Measurements from ENCODE around the gene TUBA1C.
"Not testable (repeated sequence)": the region's sequence is repeated elsewhere in the genome, so short reads cannot be mapped to it uniquely, and the experiment has no call there.

TUBA1C gene

GRCh38 chr12:49295082-49295936 is 30.4 kb downstream of the TUBA1C start, which contains the start of gene PRPH:
Gene PRPH, plus strand, starts transcription at chr12:49295147. Its CDS starts 54 bp downstream, at chr12:49295201.
- H3K36me3 ChIP-seq (ENCODE audit: control insufficient read depth, insufficient read depth, low read length): no peaks in the 10 kb centered on the region
- H3K4me3 ChIP-seq (ENCODE audit: low read length): peak within 1 kb of the TSS; percentile 51
- H3K9ac ChIP-seq (ENCODE audit: low read length): no peak within 1 kb of the TSS
- no peak within 1 kb of the TSS for H3K27ac ChIP-seq (ENCODE audit: low read depth, low read length)
- H3K4me1 ChIP-seq (ENCODE audit: control insufficient read depth, insufficient read depth, low read length): peaks cover 4% of the 10 kb centered on the region
- H3K27me3 ChIP-seq (ENCODE audit: control insufficient read depth, insufficient read depth, low read length): peaks cover 44% of the 10 kb centered on the region

GRCh38 chr12:49296034-49296835 is 31.4 kb downstream of the TUBA1C start:
- H3K4me3 ChIP-seq (ENCODE audit: low read length): peak overlapping the region; percentile 47
- H3K4me1 ChIP-seq (ENCODE audit: control insufficient read depth, insufficient read depth, low read length): peaks cover 4% of the 10 kb centered on the region
- H3K27ac ChIP-seq (ENCODE audit: low read depth, low read length): no peak overlapping the region
- H3K27me3 ChIP-seq (ENCODE audit: control insufficient read depth, insufficient read depth, low read length): peaks cover 44% of the 10 kb centered on the region
- H3K9ac ChIP-seq (ENCODE audit: low read length): no peak overlapping the region
- no peaks in the 10 kb centered on the region for H3K36me3 ChIP-seq (ENCODE audit: control insufficient read depth, insufficient read depth, low read length)

GRCh38 chr12:49296836-49297694 is 32.2 kb downstream of the TUBA1C start:
- H3K27me3 ChIP-seq (ENCODE audit: control insufficient read depth, insufficient read depth, low read length): peaks cover 44% of the 10 kb centered on the region

GRCh38 chr12:49297695-49298060 is 32.8 kb downstream of the TUBA1C start:
- Histone ChIP-seq H3K4me1 (ENCODE audit: control insufficient read depth, insufficient read depth, low read length) (peaks cover 4% of the 10 kb centered on the region), H3K9ac (ENCODE audit: low read length) (no peak overlapping the region), H3K4me3 (ENCODE audit: low read length) (no peak overlapping the region), H3K27ac (ENCODE audit: low read depth, low read length) (no peak overlapping the region), H3K36me3 (ENCODE audit: control insufficient read depth, insufficient read depth, low read length) (no peaks in the 10 kb centered on the region), H3K27me3 (ENCODE audit: control insufficient read depth, insufficient read depth, low read length) (peaks cover 44% of the 10 kb centered on the region)

More at GRCh38 chr12:49296836-49297694, 32.2 kb downstream of the TUBA1C start:
- H3K9ac ChIP-seq (ENCODE audit: low read length): no peak overlapping the region
- peaks cover 4% of the 10 kb centered on the region for H3K4me1 ChIP-seq (ENCODE audit: control insufficient read depth, insufficient read depth, low read length)
- no peaks in the 10 kb centered on the region for H3K36me3 ChIP-seq (ENCODE audit: control insufficient read depth, insufficient read depth, low read length)
- H3K4me3 ChIP-seq (ENCODE audit: low read length): peak overlapping the region; percentile 47
- H3K27ac ChIP-seq (ENCODE audit: low read depth, low read length): no peak overlapping the region

DNA sequence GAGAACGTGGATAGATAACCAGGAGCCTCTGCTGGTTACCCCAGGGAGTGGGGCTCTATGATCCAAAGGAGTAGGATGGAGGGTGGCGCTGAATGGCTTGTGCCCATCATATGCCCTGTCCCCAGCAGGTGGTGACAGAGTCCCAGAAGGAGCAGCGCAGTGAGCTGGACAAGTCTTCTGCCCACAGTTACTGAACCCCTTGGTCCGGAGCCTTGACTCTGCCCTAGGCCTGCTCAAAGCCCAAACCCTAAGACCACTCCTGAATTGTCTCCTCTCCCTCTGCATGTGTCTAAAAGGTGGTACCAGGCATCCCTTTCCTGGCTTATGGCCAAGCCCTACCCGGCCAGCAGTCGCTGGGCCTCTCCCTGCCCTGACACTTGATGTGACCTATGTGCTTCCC is 33.3 kb downstream of the TUBA1C start:
- no peak overlapping the region for H3K4me3 ChIP-seq (ENCODE audit: low read length)
- H3K27ac ChIP-seq (ENCODE audit: low read depth, low read length): no peak overlapping the region
- H3K27me3 ChIP-seq (ENCODE audit: control insufficient read depth, insufficient read depth, low read length): peaks cover 44% of the 10 kb centered on the region
- H3K36me3 ChIP-seq (ENCODE audit: control insufficient read depth, insufficient read depth, low read length): no peaks in the 10 kb centered on the region
- no peak overlapping the region for H3K9ac ChIP-seq (ENCODE audit: low read length)
- H3K4me1 ChIP-seq (ENCODE audit: control insufficient read depth, insufficient read depth, low read length): peaks cover 4% of the 10 kb centered on the region

GRCh38 chr12:49301760-49302159 is 36.9 kb downstream of the TUBA1C start:
- peaks cover 1% of the 10 kb centered on the region for H3K4me1 ChIP-seq (ENCODE audit: control insufficient read depth, insufficient read depth, low read length)
- no peak overlapping the region for H3K9ac ChIP-seq (ENCODE audit: low read length)
- H3K4me3 ChIP-seq (ENCODE audit: low read length): no peak overlapping the region
- H3K27ac ChIP-seq (ENCODE audit: low read depth, low read length): no peak overlapping the region
- peaks cover 14% of the 10 kb centered on the region for H3K27me3 ChIP-seq (ENCODE audit: control insufficient read depth, insufficient read depth, low read length)
- H3K36me3 ChIP-seq (ENCODE audit: control insufficient read depth, insufficient read depth, low read length): no peaks in the 10 kb centered on the region

DNA sequence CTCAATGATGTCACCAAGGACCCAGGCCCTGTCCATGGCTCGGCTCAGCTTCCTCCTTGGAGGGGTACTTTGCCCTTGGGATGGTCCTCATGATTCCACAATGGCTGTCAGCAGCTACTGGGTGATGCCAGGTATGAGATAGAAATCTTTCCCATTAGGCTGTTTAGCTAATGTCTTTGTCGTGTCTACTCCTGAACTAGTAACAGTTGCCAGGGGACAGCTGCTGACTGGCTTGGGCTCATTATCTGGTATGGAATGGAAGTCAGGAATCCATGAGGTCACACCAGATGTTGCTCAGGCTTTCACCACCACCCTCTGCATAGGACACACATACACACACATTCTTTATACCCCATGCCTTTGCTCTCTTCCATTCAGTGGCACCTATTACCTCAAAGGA is 39.3 kb downstream of the TUBA1C start:
- H3K27ac ChIP-seq (ENCODE audit: low read depth, low read length): no peak overlapping the region
- no peak overlapping the region for H3K4me3 ChIP-seq (ENCODE audit: low read length)
- no peaks in the 10 kb centered on the region for H3K36me3 ChIP-seq (ENCODE audit: control insufficient read depth, insufficient read depth, low read length)
- no peak overlapping the region for H3K9ac ChIP-seq (ENCODE audit: low read length)
- no peaks in the 10 kb centered on the region for H3K27me3 ChIP-seq (ENCODE audit: control insufficient read depth, insufficient read depth, low read length)
- H3K4me1 ChIP-seq (ENCODE audit: control insufficient read depth, insufficient read depth, low read length): no peaks in the 10 kb centered on the region

DNA sequence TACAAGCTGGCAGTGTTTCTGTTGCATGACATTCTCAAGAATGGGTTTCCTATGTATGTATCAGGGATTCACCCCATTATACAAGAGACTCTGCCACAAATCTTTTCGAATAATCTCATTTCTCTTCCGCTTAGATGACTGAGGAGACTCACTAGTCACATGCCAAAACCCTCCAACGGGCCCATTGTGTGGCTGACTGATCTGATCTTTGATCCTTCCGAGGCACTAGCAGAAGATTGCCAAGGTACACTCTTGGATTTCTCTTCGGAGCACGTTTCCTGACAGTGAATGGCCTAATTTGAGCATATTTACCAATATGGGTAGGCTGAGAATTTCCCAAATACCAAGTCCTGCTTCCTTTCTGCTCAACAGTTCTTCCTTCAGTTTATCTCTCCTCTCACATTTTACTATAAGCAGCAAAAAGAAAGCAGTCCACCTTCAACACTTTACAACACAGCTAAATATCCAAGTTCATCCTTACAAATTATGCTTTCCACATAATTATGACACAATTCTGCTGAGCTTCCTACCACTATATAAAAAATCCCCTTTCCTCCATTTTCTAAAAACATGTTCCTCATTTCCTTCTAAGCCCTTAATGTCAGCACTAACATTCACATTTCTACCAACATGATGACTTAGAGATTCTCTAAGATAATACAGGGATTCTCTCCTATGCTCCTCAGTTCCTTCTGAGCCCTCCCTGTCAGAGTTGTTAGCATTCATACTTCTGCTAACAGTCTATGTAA is 41.1 kb downstream of the TUBA1C start:
- Histone ChIP-seq H3K9ac (ENCODE audit: low read length) (no peak overlapping the region), H3K27me3 (ENCODE audit: control insufficient read depth, insufficient read depth, low read length) (no peaks in the 10 kb centered on the region), H3K4me1 (ENCODE audit: control insufficient read depth, insufficient read depth, low read length) (no peaks in the 10 kb centered on the region), H3K4me3 (ENCODE audit: low read length) (no peak overlapping the region), H3K36me3 (ENCODE audit: control insufficient read depth, insufficient read depth, low read length) (no peaks in the 10 kb centered on the region), H3K27ac (ENCODE audit: low read depth, low read length) (no peak overlapping the region)

DNA sequence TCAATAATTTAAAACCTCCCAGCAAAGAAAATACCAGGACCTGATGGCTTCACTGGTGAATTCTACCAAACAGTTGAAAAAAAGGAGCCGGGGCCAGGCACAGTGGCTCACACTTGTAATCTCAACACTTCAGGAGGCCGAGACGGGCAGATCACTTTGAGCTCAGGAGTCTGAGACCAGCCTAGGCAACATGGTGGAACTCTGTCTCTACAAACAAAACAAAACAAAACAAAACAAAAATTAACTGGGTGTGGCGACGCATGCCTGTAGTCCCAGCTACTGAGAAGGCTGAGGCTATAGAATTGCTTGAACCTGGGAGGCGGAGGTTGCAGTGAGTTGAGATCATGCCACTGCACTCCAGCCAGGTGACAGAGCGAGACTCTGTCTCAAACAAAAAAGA is 44.5 kb downstream of the TUBA1C start:
- H3K27ac ChIP-seq (ENCODE audit: low read depth, low read length): no peak overlapping the region
- H3K4me1 ChIP-seq (ENCODE audit: control insufficient read depth, insufficient read depth, low read length): no peaks in the 10 kb centered on the region
- no peak overlapping the region for H3K4me3 ChIP-seq (ENCODE audit: low read length)
- H3K9ac ChIP-seq (ENCODE audit: low read length): no peak overlapping the region
- H3K36me3 ChIP-seq (ENCODE audit: control insufficient read depth, insufficient read depth, low read length): no peaks in the 10 kb centered on the region
- H3K27me3 ChIP-seq (ENCODE audit: control insufficient read depth, insufficient read depth, low read length): no peaks in the 10 kb centered on the region

GRCh38 chr12:49310451-49311000 is 45.6 kb downstream of the TUBA1C start:
- not testable (repeated sequence) for H3K27me3 ChIP-seq (ENCODE audit: control insufficient read depth, insufficient read depth, low read length); H3K4me1 ChIP-seq (ENCODE audit: control insufficient read depth, insufficient read depth, low read length); H3K4me3 ChIP-seq (ENCODE audit: low read length)

GRCh38 chr12:49314811-49315210 is 49.9 kb downstream of the TUBA1C start:
- Histone ChIP-seq H3K4me3 (ENCODE audit: low read length) (no peak overlapping the region), H3K9ac (ENCODE audit: low read length) (no peak overlapping the region), H3K36me3 (ENCODE audit: control insufficient read depth, insufficient read depth, low read length) (no peaks in the 10 kb centered on the region), H3K27me3 (ENCODE audit: control insufficient read depth, insufficient read depth, low read length) (no peaks in the 10 kb centered on the region), H3K4me1 (ENCODE audit: control insufficient read depth, insufficient read depth, low read length) (no peaks in the 10 kb centered on the region), H3K27ac (ENCODE audit: low read depth, low read length) (no peak overlapping the region)

More at GRCh38 chr12:49310451-49311000, 45.6 kb downstream of the TUBA1C start:
- H3K9ac ChIP-seq (ENCODE audit: low read length); H3K27ac ChIP-seq (ENCODE audit: low read depth, low read length); H3K36me3 ChIP-seq (ENCODE audit: control insufficient read depth, insufficient read depth, low read length): not testable (repeated sequence)

Data from rectal smooth muscle tissue (tissue), 1 donor.